VCaP (cell line): ENCODE measurements around the gene PIAS1.

Experiments
- H3K27ac ChIP-seq: fragments of 450-650 bp; 2 replicates; pipeline ENCODE4 v1.5.1; 2017
- TF ChIP-seq, protein P1 (sequence below): fragments of 450-650 bp; conservative IDR thresholded peaks from 2 replicates; pipeline ENCODE4 v1.5.1; 2017; ENCODE audit warnings: mild to moderate bottlenecking, moderate library complexity

The PIAS1 gene

DNA sequence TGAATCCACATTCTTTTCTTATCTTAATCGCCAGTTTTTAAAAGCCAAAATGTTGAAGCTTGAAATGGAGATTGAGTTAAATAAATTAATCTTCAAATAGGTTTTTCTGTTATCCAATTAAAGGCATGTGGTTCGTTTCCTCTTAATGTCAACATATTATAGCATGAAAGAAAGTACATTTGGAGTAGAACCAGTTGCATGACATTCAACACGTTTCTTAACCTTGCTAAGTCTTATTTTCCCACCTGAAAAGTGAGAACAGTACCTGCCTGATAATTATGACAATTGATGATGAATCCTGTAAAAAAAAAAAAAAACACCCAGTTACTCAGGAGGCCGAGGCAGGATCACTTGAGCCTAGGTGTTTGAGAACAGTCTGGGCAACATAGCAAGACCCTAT is 29.3 kb downstream of the PIAS1 start:
- H3K27ac ChIP-seq, result no peak overlapping the region
- TF ChIP-seq, protein P1, sequence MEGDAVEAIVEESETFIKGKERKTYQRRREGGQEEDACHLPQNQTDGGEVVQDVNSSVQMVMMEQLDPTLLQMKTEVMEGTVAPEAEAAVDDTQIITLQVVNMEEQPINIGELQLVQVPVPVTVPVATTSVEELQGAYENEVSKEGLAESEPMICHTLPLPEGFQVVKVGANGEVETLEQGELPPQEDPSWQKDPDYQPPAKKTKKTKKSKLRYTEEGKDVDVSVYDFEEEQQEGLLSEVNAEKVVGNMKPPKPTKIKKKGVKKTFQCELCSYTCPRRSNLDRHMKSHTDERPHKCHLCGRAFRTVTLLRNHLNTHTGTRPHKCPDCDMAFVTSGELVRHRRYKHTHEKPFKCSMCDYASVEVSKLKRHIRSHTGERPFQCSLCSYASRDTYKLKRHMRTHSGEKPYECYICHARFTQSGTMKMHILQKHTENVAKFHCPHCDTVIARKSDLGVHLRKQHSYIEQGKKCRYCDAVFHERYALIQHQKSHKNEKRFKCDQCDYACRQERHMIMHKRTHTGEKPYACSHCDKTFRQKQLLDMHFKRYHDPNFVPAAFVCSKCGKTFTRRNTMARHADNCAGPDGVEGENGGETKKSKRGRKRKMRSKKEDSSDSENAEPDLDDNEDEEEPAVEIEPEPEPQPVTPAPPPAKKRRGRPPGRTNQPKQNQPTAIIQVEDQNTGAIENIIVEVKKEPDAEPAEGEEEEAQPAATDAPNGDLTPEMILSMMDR, result no peak

DNA sequence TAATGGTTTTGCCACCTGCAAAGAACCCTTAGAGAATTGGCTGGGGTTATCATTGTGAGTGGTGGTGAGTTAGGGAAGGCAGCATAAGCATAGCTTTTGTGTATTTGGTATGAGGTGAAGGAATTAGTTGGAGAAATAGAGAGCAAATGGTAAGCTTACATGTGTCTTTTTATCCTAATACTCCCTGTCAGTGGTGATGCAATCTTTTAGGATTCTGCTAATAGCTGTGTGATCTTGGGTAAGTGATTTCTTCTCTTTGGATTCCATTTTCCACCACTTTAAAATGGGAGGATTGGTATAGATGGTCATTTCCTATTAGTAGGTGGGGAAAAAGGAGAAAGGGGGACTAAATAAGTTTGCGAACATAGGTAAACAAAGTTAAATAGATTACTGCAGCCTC is 30.9 kb downstream of the PIAS1 start:
- no peak overlapping the region for H3K27ac ChIP-seq
- TF ChIP-seq, protein P1, result no peak

DNA sequence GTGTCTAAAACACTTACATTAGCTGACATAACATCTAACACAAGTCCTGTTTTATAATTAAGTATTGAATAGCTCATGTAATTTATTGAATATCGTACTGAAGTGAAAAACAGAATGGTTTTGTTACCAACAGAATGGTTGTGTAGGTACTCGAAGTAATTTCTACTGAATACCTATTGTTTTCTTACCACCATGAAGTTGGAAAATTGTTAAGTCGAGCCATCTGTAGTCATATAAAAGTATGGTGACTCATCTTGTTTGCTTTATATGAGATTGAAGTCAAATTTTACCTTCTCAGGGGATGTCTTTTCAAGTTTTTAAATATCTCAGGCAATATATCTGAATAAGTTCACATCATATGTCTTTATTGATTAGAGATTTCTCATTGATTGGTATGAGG is 37.6 kb downstream of the PIAS1 start:
- no peak overlapping the region for H3K27ac ChIP-seq
- TF ChIP-seq, protein P1, result no peak

DNA sequence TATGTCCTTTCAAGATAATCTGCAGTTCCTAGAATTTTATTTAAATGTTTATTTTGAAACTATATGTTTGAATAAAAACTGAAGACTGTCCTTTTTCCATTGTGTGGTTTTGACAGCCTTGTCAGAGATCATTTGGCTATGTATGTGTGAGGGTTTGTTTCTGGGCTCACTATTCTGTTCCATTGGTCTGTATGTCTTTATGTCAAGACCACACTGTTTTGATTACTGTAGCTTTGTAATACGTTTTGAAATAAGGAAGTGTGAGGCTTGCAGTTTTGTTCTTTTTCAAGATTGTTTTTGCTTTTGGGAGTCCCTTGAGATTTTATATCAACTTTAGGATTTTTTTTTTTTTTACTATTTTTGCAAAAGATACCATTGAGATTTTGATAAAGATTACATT is 42.0 kb downstream of the PIAS1 start:
- TF ChIP-seq, protein P1, result no peak
- no peak overlapping the region for H3K27ac ChIP-seq

DNA sequence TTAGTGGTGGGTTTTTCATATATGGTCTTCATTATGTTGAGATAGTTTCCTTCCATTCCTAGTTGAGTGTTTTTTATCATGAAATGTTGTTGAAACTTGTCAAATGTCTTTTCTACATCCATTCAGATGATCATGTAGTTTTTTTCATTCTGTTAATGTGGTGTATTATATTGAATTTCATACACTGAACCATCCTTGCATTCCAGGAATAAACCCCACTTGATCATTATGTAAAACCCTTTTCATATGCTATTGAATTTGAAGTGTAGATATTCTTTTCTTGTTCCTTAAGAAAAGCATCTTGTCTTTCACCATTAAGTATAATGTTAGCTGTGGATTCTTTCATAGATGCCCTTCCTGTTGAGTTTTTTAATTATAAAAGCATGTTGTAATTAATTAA is 42.9 kb downstream of the PIAS1 start:
- TF ChIP-seq, protein P1, result no peak
- no peak overlapping the region for H3K27ac ChIP-seq

DNA sequence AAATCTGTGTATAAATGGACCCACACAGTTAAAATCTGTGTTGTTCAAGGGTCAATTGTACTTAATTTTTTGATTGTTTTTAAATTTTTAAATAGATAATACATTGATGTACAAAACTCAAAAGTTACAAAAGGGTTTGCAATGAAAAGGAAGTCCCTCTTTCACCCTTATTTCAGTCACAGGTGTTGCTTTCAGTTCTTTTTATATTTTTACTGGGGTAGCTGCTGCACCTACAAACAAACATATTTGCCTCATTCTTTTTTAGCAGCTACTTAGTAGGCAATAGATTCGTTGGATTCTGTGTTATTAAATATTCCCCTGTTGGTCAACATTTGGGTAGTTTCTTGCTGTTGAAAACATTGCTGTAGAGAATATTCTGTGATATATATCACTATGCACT is 44.4 kb downstream of the PIAS1 start:
- H3K27ac ChIP-seq, result no peak overlapping the region
- TF ChIP-seq, protein P1, result no peak

DNA sequence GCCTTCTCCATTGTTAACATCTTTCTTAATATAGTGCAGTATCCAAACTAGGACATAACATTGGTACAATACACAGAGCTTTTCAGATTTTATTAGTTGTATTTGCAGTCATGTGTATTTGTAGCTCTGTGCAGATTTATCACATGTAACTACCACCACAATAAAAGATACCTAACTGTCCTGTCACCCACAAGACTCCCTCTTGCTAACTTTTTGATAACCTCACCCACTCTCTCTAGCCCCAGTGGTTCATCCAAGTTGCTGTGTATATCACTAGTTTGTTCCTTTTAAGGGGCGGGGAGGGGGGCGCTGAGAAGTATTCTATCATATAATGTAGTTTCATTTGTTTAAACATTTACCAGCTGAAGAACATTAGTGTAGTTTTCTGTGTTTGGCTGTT is 46.1 kb downstream of the PIAS1 start:
- no peak overlapping the region for H3K27ac ChIP-seq
- TF ChIP-seq, protein P1, result no peak

DNA sequence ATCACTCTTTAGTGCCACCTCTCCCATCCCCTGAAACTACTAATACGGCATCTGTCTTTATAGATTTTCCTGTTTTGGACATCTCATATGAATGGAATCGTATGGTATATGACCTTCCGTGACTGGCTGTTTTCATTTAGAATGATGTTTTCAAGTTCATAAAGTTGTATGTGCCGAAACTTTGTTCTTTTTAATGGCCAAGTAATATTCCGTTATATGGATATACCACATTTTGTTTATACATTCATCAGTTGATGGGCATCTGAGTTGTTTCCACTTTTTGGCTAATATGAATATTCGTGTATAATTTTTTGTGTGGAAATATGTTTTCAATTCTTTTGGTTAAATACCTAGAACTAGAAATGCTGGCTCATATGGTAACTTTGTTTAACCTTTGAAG is 49.5 kb downstream of the PIAS1 start:
- TF ChIP-seq, protein P1, result no peak
- H3K27ac ChIP-seq, result no peak overlapping the region
